GM21390 (cell line): ENCODE data around the gene OAS2.

Experiments
- ATAC-seq: cut with Tn5 transposase; IDR thresholded peaks from one replicate; pipeline ENCODE4 v1.9.1; 2021; ENCODE audit not compliant: unreplicated experiment

Gene OAS2

GRCh38 chr12:112978163-112979040 is at the start of gene OAS2:
Gene OAS2 (plus strand): TSS chr12:112978519. CDS start chr12:112978609, 90 bp downstream.
- peak; percentile 89 for ATAC-seq

GRCh38 chr12:112928978-112929377 is 49.3 kb upstream of the OAS2 start:
- ATAC-seq = no peak

- no peak for ATAC-seq
Observed at GRCh38 chr12:112929715-112930114, 48.6 kb upstream of the OAS2 start.

GRCh38 chr12:112930350-112930749 is 48.0 kb upstream of the OAS2 start:
- no peak for ATAC-seq

- no peak for ATAC-seq
Observed at GRCh38 chr12:112932485-112933128, 45.7 kb upstream of the OAS2 start.

GRCh38 chr12:112933129-112933505 is 45.2 kb upstream of the OAS2 start:
- no peak for ATAC-seq

GRCh38 chr12:112936264-112936663 is 42.1 kb upstream of the OAS2 start:
- ATAC-seq = no peak

- ATAC-seq = no peak
Observed at GRCh38 chr12:112936927-112937326, 41.4 kb upstream of the OAS2 start.

- peak; percentile 35 for ATAC-seq
Observed at GRCh38 chr12:112937741-112938719, 40.3 kb upstream of the OAS2 start, which contains the start of gene OAS3. Gene OAS3 (plus strand): TSS chr12:112938474. CDS start chr12:112938531, 57 bp downstream.

- ATAC-seq = no peak
Observed at GRCh38 chr12:112938751-112939150, 39.6 kb upstream of the OAS2 start.

- peak; percentile 72 for ATAC-seq
Observed at GRCh38 chr12:112939761-112940381, 38.4 kb upstream of the OAS2 start.

- ATAC-seq = no peak
Observed at GRCh38 chr12:112941528-112942335, 36.6 kb upstream of the OAS2 start.

- ATAC-seq = no peak
Observed at GRCh38 chr12:112942572-112942971, 35.7 kb upstream of the OAS2 start.

GRCh38 chr12:112944024-112944690 is 34.2 kb upstream of the OAS2 start:
- no peak for ATAC-seq

- ATAC-seq = no peak
Observed at GRCh38 chr12:112945515-112945914, 32.8 kb upstream of the OAS2 start.

- ATAC-seq = no peak
Observed at GRCh38 chr12:112946236-112947000, 31.9 kb upstream of the OAS2 start.

GRCh38 chr12:112947314-112947713 is 31.0 kb upstream of the OAS2 start:
- ATAC-seq = no peak

GRCh38 chr12:112947761-112948160 is 30.6 kb upstream of the OAS2 start:
- no peak for ATAC-seq
